SIG-M5 treated with dmso at 0.1 percent for 504 hours (cell line): ENCODE data around the gene SCAMP2.
"Not testable (repeated sequence)": the region's sequence is repeated elsewhere in the genome, so short reads cannot be mapped to it uniquely, and the experiment has no call there.

Experiments
- DNase-seq: peaks from one replicate; lab custom pipeline; 2025; ENCODE audit not compliant: unreplicated experiment; lab: John Stamatoyannopoulos, UW

The SCAMP2 gene

GRCh38 chr15:74891469-74891868 lies 18.3 kb upstream of the SCAMP2 start:
- no peak for DNase-seq

GRCh38 chr15:74890665-74890960 lies 17.4 kb upstream of the SCAMP2 start:
- DNase-seq, result no peak

- peak; percentile 78 for DNase-seq
Measured at GRCh38 chr15:74889883-74890664, 16.9 kb upstream of the SCAMP2 start, which contains the start of gene MPI. MPI (plus strand) TSS chr15:74890042; CDS start chr15:74890074, 32 bp downstream.

- no peak for DNase-seq
Measured at GRCh38 chr15:74889390-74889882, 16.3 kb upstream of the SCAMP2 start.

DNA sequence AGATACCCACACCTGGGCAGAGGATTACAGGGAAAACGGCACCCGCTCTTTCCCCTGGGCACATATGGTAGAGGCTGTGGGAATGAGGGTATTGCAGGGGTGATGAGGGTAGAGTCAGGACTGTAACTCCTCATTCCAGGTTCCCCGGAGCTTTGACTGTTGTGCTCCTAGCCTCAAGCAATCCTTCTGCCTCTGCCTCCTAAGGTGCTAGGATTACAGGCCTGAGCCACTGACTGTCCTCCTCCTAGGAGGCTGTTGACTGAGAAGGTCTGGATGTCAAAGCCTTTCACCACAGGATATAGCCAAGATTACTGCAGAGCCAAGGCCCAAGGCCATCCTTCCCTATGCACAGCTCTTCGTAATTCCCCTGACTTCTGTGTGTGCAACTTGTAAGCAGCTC lies 15.6 kb upstream of the SCAMP2 start:
- DNase-seq, result no peak

- DNase-seq, result not testable (repeated sequence)
Measured at GRCh38 chr15:74887537-74888193, 14.5 kb upstream of the SCAMP2 start.

DNA sequence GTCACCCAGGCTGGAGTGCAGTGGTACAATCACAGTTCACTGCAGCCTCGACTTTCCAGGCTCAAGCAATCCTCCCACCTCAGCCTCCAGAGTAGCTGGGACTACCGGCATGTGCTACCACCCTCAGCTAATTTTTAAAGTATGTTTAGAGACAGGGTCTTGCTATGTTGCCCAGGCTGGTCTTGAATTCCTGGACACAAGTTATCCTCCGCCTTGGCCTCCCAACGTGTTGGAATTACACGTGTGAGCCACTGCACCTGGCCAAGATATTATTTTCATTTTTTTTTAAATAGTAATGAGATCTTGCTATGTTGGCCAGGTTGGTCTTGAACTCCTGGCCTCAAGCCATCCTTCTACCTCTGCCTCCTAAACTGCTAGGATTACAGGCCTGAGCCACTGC lies 12.3 kb upstream of the SCAMP2 start:
- no peak for DNase-seq

DNA sequence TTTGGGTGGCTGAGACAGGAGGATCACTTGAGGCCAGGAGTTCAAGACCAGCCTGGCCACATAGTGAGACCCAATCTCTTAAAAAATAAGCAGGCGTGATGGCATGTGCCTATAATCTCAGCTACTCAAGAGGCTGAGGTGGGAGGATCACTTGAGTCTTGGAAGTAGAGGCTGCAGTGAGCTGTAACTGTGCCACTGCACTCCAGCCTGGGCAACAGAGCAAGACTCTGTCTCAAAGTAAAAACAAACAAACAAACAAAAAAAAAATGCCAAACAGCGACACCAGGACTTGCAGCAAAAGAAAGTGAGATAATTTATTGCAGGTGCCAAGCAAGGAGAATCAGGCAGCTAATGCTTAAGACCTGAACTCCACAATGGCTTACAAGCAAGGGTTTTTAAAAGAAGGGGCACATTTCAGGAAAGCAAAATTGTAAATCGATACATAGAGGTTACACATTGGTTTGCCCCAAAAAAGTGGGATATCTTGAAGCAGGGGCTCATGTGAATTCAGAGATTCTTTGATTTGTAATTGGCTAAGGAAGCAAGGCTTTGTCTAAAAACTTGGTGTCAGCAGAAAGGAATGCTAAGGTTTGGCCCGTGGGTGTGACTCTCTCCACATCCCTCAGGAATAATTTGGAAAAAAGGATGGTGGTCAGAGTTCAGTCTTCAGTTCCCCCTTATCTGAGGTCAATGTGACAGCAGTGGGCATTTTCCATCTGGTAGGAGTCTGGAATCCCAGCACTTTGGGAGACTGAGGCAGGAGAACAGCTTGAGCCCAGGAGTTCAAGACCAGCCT lies 11.5 kb upstream of the SCAMP2 start:
- no peak for DNase-seq

GRCh38 chr15:74882528-74882927 lies 9.4 kb upstream of the SCAMP2 start:
- DNase-seq, result no peak

- DNase-seq, result no peak
Measured at GRCh38 chr15:74878273-74878672, 5.1 kb upstream of the SCAMP2 start.

DNA sequence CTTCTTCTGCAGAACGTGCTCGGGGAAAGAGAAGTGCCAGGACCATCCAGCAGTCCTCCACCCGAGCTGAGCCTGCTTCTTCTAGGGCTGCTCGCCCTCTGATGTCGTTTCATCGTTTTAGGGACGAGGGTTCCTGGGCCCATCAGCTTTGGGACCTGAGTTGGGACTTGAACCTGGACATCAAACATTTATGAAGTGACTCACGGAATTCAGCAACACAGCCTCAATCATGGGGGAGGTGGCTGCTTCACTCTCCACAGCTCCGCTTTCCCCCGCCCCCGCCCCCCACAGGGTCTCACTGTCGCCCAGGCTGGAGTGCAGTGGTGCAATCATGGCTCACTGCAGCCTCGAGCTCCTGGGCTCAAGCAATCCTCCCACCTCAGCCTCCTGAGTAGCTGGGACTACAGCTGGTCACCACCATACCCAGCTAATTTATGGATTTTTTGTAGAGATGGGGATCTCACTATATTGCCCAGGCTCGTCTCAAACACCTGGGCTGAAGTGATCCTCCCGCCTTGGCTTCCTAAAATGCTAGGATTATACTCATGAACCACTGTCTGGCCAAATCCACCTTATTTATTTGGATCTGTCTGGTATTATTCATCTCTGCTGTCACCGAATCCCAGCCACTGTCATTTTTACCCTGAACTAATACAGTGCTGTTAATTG lies 725 bp upstream of the SCAMP2 start:
- peak; percentile 54 for DNase-seq

- DNase-seq, result no peak
Measured at GRCh38 chr15:74872702-74873035, 496 bp downstream of the SCAMP2 start.

DNA sequence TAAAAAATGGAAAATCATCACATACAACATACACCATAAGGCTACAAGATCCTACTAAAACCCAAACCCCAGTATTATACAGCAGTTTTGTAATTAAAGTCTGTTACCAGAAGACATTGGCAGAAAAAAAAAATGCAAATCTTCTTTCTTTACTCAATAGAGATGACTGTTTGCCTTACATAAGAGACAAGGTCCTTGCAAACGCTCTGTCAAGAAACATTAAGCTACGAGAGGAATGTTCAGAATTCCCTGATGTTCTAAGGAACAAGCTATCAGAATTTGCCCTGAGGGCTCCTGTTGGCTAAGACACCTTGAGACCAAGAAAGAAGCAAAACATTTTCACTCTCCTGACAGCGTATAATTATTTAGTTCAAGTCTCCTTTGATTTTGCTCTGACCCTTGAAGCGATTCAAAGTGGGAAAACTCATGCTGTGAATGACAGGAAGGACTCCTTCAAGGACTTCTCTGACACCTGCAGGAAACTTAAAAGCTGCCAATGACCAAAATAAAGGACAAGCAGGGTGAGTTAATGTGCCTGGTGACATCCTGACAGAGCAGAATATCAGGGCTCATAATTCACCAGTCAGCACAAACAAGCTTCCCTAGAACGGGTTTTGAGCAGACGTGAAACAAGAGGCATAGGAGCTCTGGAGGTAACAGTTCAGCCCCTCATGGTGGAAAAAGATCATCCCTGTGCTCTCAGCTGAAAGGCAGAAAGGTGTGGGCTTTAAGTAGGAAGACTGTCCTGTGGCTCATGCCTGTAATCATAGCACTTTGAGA lies 2.5 kb downstream of the SCAMP2 start:
- DNase-seq, result peak; percentile 22

GRCh38 chr15:74869726-74870407 lies 3.3 kb downstream of the SCAMP2 start:
- peak; percentile 94 for DNase-seq

DNA sequence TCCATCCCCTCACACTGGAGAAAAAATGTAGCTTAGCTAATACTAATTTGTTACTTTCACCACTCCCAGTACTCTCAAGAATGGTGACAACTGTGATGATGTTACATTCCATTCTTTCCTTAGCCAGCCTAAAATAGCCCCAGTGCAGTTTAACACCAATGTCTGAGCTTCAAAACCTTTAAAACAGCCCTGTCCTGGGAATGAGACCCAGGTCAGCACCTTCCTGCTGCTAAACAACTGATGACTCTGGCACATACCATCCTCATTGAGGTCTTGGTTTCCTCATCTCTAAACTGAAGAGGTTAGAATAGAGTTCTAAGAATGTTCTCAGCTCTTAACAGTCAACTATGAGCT lies 3.8 kb downstream of the SCAMP2 start:
- DNase-seq, result no peak

DNA sequence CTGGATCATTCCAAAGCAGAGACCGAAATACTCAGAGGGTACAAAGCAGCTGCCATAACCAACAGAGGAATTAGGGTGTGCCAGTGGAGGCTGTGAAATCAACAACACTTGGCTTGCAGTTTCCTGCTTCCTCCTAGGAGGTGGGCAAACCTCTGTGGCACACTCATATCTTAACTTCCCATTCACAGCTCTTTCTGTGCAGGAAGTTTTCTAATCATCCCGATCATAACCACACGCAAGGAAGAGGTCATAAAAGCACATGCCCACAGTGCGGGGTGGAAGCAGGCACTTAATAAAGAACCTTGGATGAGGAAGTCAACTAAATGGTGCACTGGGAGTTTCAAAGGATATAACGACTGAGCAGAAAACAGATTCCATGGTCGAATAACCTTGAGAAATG lies 5.1 kb downstream of the SCAMP2 start:
- DNase-seq, result peak; percentile 59

GRCh38 chr15:74867466-74868038 lies 5.6 kb downstream of the SCAMP2 start:
- DNase-seq, result no peak

GRCh38 chr15:74866090-74866489 lies 7.1 kb downstream of the SCAMP2 start:
- DNase-seq, result no peak

DNA sequence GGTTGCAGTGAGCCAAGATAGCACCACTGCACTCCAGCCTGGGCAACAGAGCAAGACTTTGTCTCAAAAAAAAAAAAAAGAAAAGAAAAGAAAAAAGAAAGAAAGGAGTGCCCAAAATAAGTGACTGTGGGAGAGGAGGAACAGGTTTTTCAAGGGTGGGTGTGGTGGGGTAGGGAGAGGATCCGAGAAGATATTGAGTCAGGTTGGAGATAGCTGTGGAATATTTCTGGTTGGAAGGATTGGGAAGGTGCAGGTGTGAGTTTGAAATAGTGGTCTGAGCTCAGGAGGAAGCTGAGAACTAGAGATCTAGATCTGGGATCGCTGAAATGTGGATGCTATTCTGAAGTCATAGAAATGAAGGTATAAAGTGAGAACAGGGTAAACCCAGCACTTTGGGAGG lies 7.8 kb downstream of the SCAMP2 start:
- no peak for DNase-seq

GRCh38 chr15:74864296-74864695 lies 8.9 kb downstream of the SCAMP2 start:
- DNase-seq, result no peak
